Vagina (tissue), 2 donors: ENCODE measurements around the gene SHLD1. TPM values are rescaled to one million over a fixed set of nuclear protein-coding genes. Genes with fewer than 3 reads are reported as not detected.

Source experiments
- DNase-seq, 2 donors: peaks; one replicate each; pipeline ENCODE4 v3.0.0-alpha.2; 2017; ENCODE audit errors: extremely low spot score in 2 of 2
- H3K27ac ChIP-seq: fragments of 200-600 bp; sonication (generic); one replicate; pipeline ENCODE4 v1.5.1; 2019
- H3K27me3 ChIP-seq: fragments of 200-600 bp; sonication (generic); one replicate; pipeline ENCODE4 v1.5.1; 2019
- H3K36me3 ChIP-seq, 2 donors: fragments of 200-600 bp; sonication (generic); one replicate each; pipeline ENCODE4 v1.5.1; 2017 to 2019
- H3K4me1 ChIP-seq: fragments of 200-600 bp; sonication (generic); one replicate; pipeline ENCODE4 v1.5.1; 2019
- H3K4me3 ChIP-seq, 2 donors: fragments of 200-600 bp; sonication (generic); 1 replicate in 1 of 2; 2 replicates in 1 of 2; pipeline ENCODE4 v1.5.1; 2016 to 2019
- H3K9me3 ChIP-seq: fragments of 200-600 bp; sonication (generic); one replicate; pipeline ENCODE4 v1.5.1; 2019
- POLR2A ChIP-seq, 2 donors: fragments of 450-650 bp; IDR thresholded peaks; one replicate each; pipeline ENCODE4 v1.6.1; 2017; ENCODE audit warnings: antibody characterized with exemption in 2 of 2, mild to moderate bottlenecking in 2 of 2, moderate library complexity in 2 of 2
- POLR2AphosphoS5 ChIP-seq, 2 donors: sonication (generic); formaldehyde crosslinking; IDR thresholded peaks; one replicate each; pipeline ENCODE4 v1.9.0; 2017; ENCODE audit warnings: antibody characterized with exemption in 2 of 2, mild to moderate bottlenecking in 2 of 2, low read depth in 1 of 2; ENCODE audit not compliant: insufficient read depth in 1 of 2
- intact Hi-C: fragments of 100-400 bp; cut with DNase I; formaldehyde crosslinking; loops from one replicate; pipeline ENCODE4 v1.15.1; 2023
- total RNA-seq: library from RNA; depleted of rRNA; stranded (reverse); fragments of >200 nt; gene quantifications from one replicate; pipeline ENCODE4 v1.2.3, GENCODE V29; 2016
- TF ChIP-seq, protein P1 (sequence below), 3 experiments: fragments of 450-650 bp in 2 of 3; fragments of 200-600 bp in 1 of 3; sonication (generic) in 1 of 3; IDR thresholded peaks; one replicate each; pipeline ENCODE4 v1.5.1; 2017 to 2019; ENCODE audit warnings: antibody characterized with exemption in 3 of 3, mild to moderate bottlenecking in 2 of 3, moderate library complexity in 2 of 3

The SHLD1 gene
- total RNA-seq, 1 donor from 2014 or later, result 0.98 TPM

DNA sequence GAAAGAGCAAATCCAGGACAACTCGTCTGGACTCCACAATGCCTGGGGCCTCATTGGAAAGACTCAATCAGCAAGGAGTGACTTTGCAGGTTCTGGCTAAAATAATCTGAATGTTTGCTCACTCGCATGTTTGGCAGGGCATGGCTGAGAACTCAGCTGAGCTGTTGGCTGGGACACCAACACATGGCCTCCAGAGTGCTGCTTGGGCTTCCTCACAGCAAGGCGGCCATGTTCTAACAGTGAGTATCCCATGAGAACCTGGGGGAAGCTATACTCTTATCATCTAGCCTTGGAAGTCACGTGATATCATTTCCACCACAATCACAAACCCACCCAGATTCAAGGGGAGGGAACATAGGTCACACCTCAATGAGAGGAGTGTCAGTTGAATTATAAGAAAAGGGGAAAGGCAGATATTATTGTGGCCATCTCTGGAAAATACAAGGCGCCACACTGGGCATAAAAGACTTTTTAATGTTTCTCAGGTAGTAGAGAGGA is 23.1 kb upstream of the SHLD1 start:
- intact Hi-C loops, result no loop called here

DNA sequence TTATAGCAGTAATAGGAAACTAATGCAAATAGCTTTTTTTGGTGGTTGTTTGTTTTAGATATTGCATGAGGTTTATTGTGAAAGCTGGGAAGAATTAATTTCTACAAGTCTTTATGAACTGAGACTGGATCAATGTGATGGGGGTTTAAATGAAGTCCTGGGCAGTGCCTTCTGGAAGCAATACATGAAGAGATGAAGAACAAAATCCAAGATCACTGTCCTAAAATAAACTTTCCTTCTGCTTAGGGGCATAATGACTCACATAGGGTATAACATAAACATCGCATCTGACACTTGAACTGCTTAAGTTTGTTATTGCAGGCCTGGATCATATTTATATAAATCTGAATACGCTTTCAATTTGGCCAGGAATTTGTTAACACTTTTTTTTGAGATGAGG is 20.9 kb upstream of the SHLD1 start:
- Histone ChIP-seq H3K27me3 (no peaks in the 10 kb centered on the region), H3K27ac (no peak overlapping the region), H3K36me3 (no peaks in the 10 kb centered on the region), H3K9me3 (no peaks in the 10 kb centered on the region), H3K4me3 (no peak overlapping the region), H3K4me1 (no peaks in the 10 kb centered on the region)
- TF ChIP-seq POLR2A (IDR thresholded peaks at IDR 0.05) (no peak), POLR2AphosphoS5 (IDR thresholded peaks at IDR 0.05; ENCODE audit: insufficient read depth in 1 of 2, low read depth in 1 of 2) (no peak)
- TF ChIP-seq, protein P1, sequence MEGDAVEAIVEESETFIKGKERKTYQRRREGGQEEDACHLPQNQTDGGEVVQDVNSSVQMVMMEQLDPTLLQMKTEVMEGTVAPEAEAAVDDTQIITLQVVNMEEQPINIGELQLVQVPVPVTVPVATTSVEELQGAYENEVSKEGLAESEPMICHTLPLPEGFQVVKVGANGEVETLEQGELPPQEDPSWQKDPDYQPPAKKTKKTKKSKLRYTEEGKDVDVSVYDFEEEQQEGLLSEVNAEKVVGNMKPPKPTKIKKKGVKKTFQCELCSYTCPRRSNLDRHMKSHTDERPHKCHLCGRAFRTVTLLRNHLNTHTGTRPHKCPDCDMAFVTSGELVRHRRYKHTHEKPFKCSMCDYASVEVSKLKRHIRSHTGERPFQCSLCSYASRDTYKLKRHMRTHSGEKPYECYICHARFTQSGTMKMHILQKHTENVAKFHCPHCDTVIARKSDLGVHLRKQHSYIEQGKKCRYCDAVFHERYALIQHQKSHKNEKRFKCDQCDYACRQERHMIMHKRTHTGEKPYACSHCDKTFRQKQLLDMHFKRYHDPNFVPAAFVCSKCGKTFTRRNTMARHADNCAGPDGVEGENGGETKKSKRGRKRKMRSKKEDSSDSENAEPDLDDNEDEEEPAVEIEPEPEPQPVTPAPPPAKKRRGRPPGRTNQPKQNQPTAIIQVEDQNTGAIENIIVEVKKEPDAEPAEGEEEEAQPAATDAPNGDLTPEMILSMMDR (IDR thresholded peaks at IDR 0.05), result no peak
- intact Hi-C loops, result no loop called here
- no peak for DNase-seq

More for the DNA sequence above, 23.1 kb upstream of the SHLD1 start:
- H3K4me1 ChIP-seq, result no peaks in the 10 kb centered on the region
- no peaks in the 10 kb centered on the region for H3K36me3 ChIP-seq
- H3K27ac ChIP-seq, result no peak overlapping the region
- H3K27me3 ChIP-seq, result no peaks in the 10 kb centered on the region
- no peak overlapping the region for H3K4me3 ChIP-seq
- H3K9me3 ChIP-seq, result no peaks in the 10 kb centered on the region
- DNase-seq, result no peak
- no peak for TF ChIP-seq POLR2AphosphoS5 (IDR thresholded peaks at IDR 0.05; ENCODE audit: insufficient read depth in 1 of 2, low read depth in 1 of 2)
- TF ChIP-seq, protein P1 (IDR thresholded peaks at IDR 0.05), result no peak
- no peak for TF ChIP-seq POLR2A (IDR thresholded peaks at IDR 0.05)

- H3K36me3 ChIP-seq, result no peaks in the 10 kb centered on the region
- H3K4me1 ChIP-seq, result no peaks in the 10 kb centered on the region
- H3K27me3 ChIP-seq, result no peaks in the 10 kb centered on the region
- no peaks in the 10 kb centered on the region for H3K9me3 ChIP-seq
- no peak overlapping the region for H3K27ac ChIP-seq
- no peak for DNase-seq
- no peak for TF ChIP-seq POLR2AphosphoS5 (IDR thresholded peaks at IDR 0.05; ENCODE audit: insufficient read depth in 1 of 2, low read depth in 1 of 2)
- no peak for TF ChIP-seq POLR2A (IDR thresholded peaks at IDR 0.05)
- TF ChIP-seq, protein P1 (IDR thresholded peaks at IDR 0.05), result no peak
- H3K4me3 ChIP-seq, result no peak overlapping the region
- intact Hi-C loops, result no loop called here
Measured at GRCh38 chr20:5730131-5730530, 20.1 kb upstream of the SHLD1 start.

- Histone ChIP-seq H3K4me3 (no peak overlapping the region), H3K36me3 (no peaks in the 10 kb centered on the region), H3K27me3 (no peaks in the 10 kb centered on the region), H3K9me3 (no peaks in the 10 kb centered on the region), H3K4me1 (no peaks in the 10 kb centered on the region), H3K27ac (no peak overlapping the region)
- intact Hi-C loops, result no loop called here
- TF ChIP-seq POLR2AphosphoS5 (IDR thresholded peaks at IDR 0.05; ENCODE audit: insufficient read depth in 1 of 2, low read depth in 1 of 2) (no peak), POLR2A (IDR thresholded peaks at IDR 0.05) (no peak)
- TF ChIP-seq, protein P1 (IDR thresholded peaks at IDR 0.05), result no peak
- DNase-seq, result no peak
Measured at GRCh38 chr20:5731753-5732366, 18.3 kb upstream of the SHLD1 start.

DNA sequence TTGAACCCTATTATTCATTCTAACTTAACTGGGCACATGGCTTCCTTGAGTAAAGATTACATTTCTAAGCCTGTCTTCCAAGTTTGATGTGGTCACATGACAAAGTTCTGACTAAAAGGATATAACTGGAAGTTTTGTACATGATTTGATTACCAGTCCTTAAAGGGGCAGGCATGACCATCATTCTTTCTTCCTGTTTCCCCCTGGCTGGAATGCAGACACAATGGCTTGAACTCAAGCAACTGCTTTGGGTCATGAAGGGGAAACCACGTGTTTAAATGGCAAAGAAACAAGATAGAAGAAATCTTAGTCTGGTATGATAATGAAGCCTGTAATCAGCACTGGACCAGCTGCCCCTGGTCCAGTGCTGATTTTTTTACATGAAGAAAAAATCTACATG is 15.6 kb upstream of the SHLD1 start:
- Histone ChIP-seq H3K27ac (no peak overlapping the region), H3K4me1 (no peaks in the 10 kb centered on the region), H3K9me3 (no peaks in the 10 kb centered on the region), H3K4me3 (no peak overlapping the region), H3K36me3 (no peaks in the 10 kb centered on the region), H3K27me3 (no peaks in the 10 kb centered on the region)
- DNase-seq, result no peak
- TF ChIP-seq POLR2AphosphoS5 (IDR thresholded peaks at IDR 0.05; ENCODE audit: insufficient read depth in 1 of 2, low read depth in 1 of 2) (no peak), POLR2A (IDR thresholded peaks at IDR 0.05) (no peak)
- TF ChIP-seq, protein P1 (IDR thresholded peaks at IDR 0.05), result no peak
- intact Hi-C loops, result no loop called here
